Measurements from ENCODE around the gene PIK3C2G. TPM values are rescaled to one million over a fixed set of nuclear protein-coding genes. Genes with fewer than 3 reads are reported as not detected.

The PIK3C2G gene
- total RNA-seq, 1 donor from 2014 or later: not detected

DNA sequence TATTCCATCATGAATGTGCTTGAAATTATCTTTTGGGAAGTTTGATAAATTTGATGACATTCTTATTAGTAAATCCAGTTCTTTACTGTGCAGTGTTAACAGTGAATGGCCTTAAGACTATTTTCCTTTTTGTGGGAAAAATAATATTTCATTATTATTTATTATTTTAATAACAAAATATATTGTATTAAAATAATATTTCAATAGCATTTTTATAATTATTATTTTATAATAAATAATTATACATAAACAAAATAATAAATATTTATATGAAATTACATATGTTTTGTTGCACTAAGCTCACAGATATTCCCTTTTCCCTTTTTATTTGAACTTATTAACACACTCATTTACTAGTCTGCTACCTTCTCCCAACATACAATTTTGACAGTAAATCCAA, 33.6 kb downstream of the PIK3C2G start:
- intact Hi-C loops (cut with DNase I): no loop called here
- Histone ChIP-seq H3K4me3 (no peak overlapping the region), H3K36me3 (no peaks in the 10 kb centered on the region), H3K9me3 (no peaks in the 10 kb centered on the region), H3K27me3 (no peaks in the 10 kb centered on the region), H3K4me1 (no peaks in the 10 kb centered on the region), H3K27ac (no peak overlapping the region)
- no peak for DNase-seq (ENCODE audit: low spot score in 2 of 2)
- TF ChIP-seq, protein P1, sequence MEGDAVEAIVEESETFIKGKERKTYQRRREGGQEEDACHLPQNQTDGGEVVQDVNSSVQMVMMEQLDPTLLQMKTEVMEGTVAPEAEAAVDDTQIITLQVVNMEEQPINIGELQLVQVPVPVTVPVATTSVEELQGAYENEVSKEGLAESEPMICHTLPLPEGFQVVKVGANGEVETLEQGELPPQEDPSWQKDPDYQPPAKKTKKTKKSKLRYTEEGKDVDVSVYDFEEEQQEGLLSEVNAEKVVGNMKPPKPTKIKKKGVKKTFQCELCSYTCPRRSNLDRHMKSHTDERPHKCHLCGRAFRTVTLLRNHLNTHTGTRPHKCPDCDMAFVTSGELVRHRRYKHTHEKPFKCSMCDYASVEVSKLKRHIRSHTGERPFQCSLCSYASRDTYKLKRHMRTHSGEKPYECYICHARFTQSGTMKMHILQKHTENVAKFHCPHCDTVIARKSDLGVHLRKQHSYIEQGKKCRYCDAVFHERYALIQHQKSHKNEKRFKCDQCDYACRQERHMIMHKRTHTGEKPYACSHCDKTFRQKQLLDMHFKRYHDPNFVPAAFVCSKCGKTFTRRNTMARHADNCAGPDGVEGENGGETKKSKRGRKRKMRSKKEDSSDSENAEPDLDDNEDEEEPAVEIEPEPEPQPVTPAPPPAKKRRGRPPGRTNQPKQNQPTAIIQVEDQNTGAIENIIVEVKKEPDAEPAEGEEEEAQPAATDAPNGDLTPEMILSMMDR (IDR thresholded peaks at IDR 0.05): no peak

DNA sequence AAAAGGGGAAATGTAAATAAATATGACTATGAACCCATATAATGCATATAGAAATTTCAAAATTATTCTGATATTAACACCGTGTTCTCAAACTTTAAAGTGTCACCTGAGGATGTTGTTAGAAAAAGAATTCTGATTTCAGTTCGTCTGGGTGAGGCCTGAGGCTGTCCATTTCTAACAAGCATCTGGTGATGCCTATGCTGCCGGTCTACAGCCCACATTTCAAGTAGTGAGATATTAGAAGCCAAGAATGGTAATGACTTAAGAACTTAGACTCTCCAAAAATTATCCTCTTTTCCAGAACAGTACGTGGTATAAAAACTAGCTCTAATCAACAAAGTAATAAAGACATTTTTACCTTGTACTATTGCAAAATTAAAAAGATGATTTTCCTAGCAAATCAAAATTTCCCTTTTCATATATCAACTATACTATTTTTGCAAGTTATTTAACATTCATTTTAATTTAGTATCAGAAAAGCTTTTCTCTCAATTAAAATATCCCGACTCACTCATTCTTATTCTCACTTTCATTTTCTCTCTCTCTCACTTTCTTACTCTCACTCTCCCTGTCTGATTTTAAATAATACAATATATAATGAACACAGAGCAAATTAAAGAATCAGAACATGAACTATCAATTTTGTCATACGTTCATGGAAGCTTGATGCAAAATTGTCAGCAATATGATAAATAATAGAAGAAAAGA, 35.0 kb downstream of the PIK3C2G start:
- TF ChIP-seq, protein P1 (IDR thresholded peaks at IDR 0.05): no peak
- Histone ChIP-seq H3K4me3 (peak overlapping the region in 1 of 2 donors; percentile 41), H3K9me3 (peaks cover 0 to 8% of the 10 kb centered on the region in 2 donors), H3K27me3 (no peaks in the 10 kb centered on the region), H3K4me1 (no peaks in the 10 kb centered on the region), H3K36me3 (no peaks in the 10 kb centered on the region), H3K27ac (no peak overlapping the region)
- intact Hi-C loops (cut with DNase I): no loop called here
- DNase-seq (ENCODE audit: low spot score in 2 of 2): no peak

DNA sequence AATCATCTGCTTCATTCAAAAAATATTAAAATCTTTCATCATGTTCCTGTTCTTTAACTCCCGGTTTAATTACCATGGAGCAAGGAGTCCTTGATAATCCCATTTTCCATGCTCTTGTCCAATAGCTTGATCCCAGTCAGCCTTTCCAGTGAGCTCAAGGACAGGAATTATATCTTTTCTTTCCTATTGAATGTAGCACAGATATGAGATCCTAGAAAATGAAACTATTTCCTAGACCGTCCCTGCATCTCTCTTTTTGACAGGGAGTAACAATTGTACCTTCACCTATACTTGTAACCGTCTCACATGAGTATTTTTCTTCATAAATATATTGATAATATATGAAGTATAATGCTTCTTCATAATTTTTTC, 35.6 kb downstream of the PIK3C2G start:
- Histone ChIP-seq H3K9me3 (peaks cover 0 to 13% of the 10 kb centered on the region in 2 donors), H3K4me1 (no peaks in the 10 kb centered on the region), H3K4me3 (peak overlapping the region in 1 of 2 donors; percentile 41), H3K36me3 (no peaks in the 10 kb centered on the region), H3K27me3 (no peaks in the 10 kb centered on the region), H3K27ac (no peak overlapping the region)
- intact Hi-C loops (cut with DNase I): no loop called here
- DNase-seq (ENCODE audit: low spot score in 2 of 2): no peak
- TF ChIP-seq, protein P1 (IDR thresholded peaks at IDR 0.05): no peak

DNA sequence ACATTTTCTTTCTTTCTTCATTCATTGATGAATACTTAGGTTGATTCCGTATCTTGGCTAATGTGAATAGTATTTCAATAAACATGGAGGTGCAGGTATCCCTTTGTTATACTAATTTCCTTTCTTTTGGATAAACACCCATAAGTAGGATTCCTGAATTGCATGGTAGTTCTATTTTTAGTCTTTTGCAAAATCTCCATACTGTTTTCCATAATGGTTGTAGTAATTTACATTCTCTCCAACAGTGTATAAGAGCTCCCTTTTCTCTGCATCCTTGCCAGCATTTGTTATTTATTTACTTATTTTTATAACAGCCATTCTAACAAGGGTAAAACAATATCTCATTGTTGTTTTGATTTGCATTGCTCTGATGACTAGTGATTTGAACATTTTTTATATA, 36.6 kb downstream of the PIK3C2G start:
- intact Hi-C loops (cut with DNase I): no loop called here
- DNase-seq (ENCODE audit: low spot score in 2 of 2): no peak
- Histone ChIP-seq H3K4me3 (no peak overlapping the region), H3K36me3 (no peaks in the 10 kb centered on the region), H3K4me1 (no peaks in the 10 kb centered on the region), H3K27me3 (no peaks in the 10 kb centered on the region), H3K27ac (no peak overlapping the region), H3K9me3 (peaks cover 0 to 14% of the 10 kb centered on the region in 2 donors)
- TF ChIP-seq, protein P1 (IDR thresholded peaks at IDR 0.05): no peak

DNA sequence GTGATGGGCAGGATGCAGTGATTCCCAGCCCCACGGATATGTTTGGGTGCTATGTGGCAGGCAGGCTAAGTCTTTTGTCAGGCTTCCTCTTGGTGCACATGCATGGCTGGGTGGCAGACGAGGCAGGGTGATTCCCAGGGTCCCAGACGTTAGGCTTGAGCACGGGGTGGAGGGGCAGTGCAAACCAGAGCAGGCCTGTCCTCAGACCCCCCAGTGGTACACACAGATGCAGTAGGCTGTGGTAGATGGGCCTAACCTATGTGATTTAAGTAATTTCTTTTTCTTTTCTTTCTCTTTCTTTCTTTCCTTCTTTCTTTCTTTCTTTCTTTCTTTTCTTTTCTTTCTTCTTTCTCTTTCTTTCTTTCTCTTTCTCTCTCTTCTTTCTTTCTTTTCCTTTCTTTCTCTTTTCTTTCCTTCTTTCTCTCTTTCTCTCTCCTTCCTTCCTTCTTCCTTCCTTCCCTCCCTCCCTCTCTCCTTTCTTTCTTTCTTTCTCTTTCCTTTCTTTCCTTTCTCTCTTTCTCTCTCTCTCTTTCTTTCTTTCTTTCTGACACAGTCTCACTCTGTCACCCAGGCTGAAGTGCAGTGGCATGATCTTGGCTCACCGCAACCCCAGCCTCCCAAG, 41.6 kb downstream of the PIK3C2G start:
- H3K36me3 ChIP-seq: no peaks in the 10 kb centered on the region
- no peaks in the 10 kb centered on the region for H3K27me3 ChIP-seq
- H3K9me3 ChIP-seq: peaks cover 0 to 14% of the 10 kb centered on the region in 2 donors
- intact Hi-C loops (cut with DNase I): no loop called here
- no peaks in the 10 kb centered on the region for H3K4me1 ChIP-seq
- no peak overlapping the region for H3K27ac ChIP-seq
- no peak overlapping the region for H3K4me3 ChIP-seq
- no peak for DNase-seq (ENCODE audit: low spot score in 2 of 2)
- TF ChIP-seq, protein P1 (IDR thresholded peaks at IDR 0.05): no peak
